Middle frontal gyrus (tissue), 1 donor: ENCODE results near the gene NOBOX.
A peak's percentile ranks its signal among the peaks of the same experiment; 100 is the strongest.
"Not testable (repeated sequence)": the region's sequence is repeated elsewhere in the genome, so short reads cannot be mapped to it uniquely, and the experiment has no call there.

Experiments used
- DNase-seq: peaks from one replicate; pipeline ENCODE4 v3.0.0-alpha.2; 2015; ENCODE audit warnings: low spot score; ENCODE audit errors: extremely low spot score

Gene NOBOX

DNA sequence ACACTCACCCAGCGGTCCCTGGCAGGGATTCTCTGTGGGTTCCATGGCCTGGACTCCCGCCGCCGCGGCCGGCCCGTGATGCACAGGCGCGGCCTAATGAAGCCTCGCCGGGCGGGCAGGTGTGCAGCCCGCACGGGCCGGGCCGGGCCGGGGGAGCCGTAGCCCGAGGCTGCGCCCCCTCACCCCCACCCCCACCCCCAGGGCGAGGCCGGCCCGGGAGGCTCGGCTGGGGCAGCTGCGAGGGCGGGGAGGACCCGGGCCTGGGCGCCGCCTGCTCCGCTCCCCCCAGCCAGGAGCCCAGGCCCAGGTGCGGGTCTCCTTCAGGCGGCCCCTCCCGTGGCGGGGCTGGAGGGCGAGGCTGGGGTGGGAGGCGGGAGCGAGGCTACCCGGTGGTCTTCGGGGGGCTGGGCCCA, at the start of gene NOBOX:
NOBOX (minus strand) TSS at position 45 of the 413 bp plus-strand sequence.
- DNase-seq: no peak

DNA sequence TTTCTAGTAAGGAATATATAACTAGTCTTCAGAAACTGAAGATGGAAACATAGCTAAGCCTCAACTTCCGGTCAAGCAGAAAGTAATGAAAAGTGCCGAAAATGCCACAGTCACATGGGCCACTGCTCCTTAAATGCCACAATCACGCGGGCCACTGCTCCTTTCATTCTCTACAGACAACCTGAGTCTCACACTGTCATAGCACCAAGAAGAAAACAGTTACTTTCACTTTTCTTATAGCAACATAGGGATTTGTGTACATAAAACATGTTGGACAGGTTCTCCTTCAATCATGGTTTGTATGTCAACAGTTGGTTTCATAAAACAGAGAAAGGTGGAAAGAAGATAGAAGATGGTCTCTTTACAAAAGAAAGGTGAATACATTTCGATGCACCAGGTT, 48.6 kb upstream of the NOBOX start:
- no peak for DNase-seq

GRCh38 chr7:144445590-144445989, 42.1 kb upstream of the NOBOX start:
- DNase-seq: no peak

- no peak for DNase-seq
Measured at GRCh38 chr7:144439717-144440205, 36.3 kb upstream of the NOBOX start.

DNA sequence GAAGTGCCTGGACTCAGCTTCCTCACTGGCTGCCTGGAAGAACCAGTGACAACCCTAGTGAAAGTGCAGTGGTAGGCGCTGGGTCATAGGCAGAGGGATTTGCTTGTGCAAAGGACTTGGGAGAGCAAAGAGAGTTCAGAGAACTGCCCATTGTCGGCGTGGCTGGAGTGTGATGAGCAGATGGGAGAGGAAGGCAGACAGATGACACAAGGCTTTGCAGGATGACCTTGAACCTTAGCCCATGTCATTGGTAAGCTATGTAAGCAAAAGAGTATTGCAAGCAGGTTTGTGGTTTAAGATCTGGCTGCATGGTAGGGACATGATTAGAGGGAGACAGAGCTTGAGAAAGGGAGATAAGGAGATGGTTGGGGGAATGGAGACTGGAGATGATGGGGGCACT, 35.3 kb upstream of the NOBOX start:
- DNase-seq: no peak

DNA sequence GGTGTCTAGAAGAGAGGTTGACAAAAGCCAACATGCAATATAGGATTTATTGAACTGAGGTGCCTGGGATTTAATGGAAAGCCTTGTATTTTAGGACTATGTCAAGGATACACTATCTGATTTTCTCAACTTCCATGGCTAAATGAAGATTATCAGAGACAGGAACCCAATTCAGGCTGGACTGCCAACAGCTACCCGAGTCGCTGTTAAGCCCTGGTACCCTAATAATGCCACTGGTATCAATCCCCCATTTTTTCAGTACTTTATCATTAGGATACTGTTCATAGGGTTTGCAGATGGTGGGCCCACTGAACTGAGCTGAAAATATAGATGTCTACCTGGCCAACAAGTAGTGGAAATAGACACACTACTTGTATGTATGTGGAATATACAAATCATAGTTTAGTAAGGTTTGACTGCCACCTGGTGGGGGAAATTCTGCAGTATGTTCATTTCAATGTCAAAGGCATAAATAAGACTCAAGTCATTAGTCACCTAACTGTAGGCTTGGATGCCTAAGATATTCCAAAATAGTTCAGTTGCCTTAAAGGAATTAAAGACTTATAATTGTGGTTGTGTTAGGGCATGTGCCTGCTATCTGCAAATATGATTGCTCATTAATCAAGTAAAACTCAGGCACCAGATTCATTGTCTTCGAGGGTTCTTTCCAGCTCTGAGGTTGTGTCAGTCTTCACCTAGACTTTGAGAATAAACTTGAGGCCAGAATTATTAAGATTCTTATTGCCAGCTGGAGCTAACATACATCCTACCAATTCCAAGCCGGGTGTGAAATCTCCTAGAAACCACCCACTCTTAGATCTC, 34.1 kb upstream of the NOBOX start:
- DNase-seq: peak; percentile 18

GRCh38 chr7:144436500-144436899, 33.0 kb upstream of the NOBOX start:
- no peak for DNase-seq

DNA sequence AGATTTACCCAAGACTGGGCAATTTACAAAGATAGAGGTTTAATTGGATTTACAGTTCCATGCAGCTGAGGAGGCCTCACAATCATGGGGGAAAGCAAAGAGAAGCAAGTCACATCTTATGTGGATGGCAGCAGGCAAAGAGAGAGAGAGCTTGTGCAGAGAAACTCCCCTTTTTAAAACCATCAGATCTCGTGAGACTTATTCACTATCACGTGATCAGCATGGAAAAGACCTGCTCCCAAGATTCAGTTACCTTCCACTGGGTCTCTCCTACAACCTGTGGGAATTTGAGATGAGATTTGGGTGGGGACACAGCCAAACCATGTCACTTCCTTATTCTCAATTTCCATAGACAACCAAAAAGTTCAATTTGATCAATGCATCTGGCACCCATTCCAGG, 24.9 kb upstream of the NOBOX start:
- no peak for DNase-seq

DNA sequence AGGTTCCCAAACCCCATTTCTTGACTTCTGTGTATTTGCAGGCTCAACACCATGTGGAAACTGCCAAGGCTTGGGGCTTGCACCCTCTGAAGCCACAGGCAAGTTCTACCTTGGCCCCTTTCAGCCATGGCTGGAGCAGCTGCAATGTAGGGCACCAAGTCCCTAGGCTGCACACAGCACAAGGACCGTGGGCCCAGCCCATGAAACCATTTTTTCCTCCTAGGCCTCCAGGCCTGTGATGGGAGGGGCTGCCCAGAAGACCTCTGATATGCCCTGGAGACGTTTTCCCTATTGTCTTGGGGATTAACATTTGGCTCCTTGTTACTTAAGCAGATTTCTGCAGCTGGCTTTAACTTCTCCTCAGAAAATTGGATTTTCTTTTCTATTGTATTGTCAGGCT, 24.0 kb upstream of the NOBOX start:
- DNase-seq: not testable (repeated sequence)

- DNase-seq: not testable (repeated sequence)
Measured at GRCh38 chr7:144418931-144419330, 15.4 kb upstream of the NOBOX start.

GRCh38 chr7:144416341-144416740, 12.8 kb upstream of the NOBOX start:
- DNase-seq: no peak

GRCh38 chr7:144415858-144416257, 12.4 kb upstream of the NOBOX start:
- DNase-seq: no peak

- no peak for DNase-seq
Measured at GRCh38 chr7:144414815-144415214, 11.3 kb upstream of the NOBOX start.

DNA sequence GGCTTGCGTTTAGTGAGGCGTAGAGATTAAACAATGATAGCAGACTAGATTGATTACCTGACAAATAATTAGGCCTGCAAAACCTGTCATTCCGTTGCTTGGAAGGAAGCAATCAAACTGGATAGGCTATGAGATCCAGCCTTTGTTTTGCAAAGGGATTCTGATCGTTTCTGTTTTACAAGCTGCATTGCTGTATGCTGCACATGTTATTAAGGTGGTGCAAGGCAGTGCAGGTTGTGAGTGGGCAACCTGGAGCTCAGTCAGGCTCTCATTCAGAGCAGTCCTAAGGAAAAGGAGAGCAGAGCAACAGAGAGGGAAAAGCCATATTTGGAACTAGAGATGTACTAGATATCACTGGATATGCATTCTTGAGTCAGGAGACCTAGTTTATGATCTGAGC, 6.9 kb upstream of the NOBOX start:
- no peak for DNase-seq

- no peak for DNase-seq
Measured at GRCh38 chr7:144408121-144408520, 4.6 kb upstream of the NOBOX start.

DNA sequence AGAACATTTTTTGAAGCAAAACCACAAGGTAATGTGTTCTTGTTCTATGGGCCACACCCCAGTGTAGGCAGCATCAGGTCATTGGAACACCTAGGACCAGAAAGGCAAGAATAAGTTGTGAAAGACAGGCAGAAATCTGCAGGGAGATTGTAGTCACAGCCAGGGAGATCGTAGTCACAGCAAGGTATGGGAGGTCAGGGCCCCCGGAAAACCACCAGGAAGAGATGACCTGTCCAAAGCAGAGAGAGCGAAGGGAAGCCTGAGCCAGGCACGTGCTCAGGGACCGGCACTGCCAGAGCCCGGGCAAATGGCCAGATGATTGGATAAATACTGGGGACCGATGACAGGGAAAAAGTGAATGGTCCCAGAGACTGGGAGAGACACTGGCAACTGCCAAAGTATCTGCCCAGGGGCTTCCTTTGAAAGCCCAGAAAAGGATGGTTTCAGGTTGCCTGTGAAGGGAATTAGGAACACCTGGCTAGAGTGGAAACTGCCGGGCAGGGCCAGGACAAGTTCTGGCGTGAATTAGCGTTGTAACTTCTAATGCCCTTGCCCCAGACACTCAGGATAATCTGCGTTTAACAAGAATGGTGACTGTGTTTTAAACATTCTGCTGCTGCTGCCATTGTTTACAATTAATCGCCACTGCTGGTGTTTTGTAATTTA, 3.9 kb upstream of the NOBOX start:
- no peak for DNase-seq

DNA sequence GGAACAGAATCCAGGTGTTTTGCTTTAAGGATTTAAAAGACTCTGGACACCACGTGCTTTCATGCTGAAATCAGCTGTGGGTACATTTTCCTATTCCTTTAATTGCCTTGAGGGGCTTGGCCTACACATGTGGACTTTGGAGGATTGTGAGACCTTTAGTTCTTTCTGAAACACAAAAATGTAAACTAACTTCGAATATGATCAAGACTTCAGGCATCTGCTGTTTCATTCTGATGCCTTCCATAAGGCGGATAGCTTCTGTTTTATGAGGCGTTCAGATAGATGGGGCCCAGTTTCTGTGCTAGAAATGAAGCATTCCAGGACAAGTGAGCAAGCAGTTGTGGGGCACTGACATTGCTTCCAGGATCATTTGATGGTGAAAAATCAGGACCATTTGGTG, 1.5 kb upstream of the NOBOX start:
- DNase-seq: no peak

DNA sequence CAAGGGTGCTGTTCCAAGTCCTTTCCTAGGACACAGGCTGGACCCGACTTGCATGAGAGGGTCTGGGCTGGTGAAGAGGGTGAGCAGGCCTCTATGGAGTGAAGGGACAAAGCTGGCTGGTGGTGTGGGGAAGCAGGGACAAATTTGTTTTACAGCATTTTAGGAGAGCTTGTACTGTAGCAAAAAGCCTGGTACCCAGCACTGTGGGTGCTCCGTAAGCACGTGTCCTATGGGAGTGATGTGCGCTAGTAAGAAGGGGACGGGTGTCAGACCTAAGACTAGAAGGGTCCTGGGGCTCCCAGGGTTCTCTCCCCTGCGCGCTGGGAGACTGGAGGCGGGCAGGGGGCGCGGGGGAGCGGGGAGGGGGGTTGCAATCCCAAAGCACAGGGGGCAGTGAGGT, 391 bp downstream of the NOBOX start:
- no peak for DNase-seq

DNA sequence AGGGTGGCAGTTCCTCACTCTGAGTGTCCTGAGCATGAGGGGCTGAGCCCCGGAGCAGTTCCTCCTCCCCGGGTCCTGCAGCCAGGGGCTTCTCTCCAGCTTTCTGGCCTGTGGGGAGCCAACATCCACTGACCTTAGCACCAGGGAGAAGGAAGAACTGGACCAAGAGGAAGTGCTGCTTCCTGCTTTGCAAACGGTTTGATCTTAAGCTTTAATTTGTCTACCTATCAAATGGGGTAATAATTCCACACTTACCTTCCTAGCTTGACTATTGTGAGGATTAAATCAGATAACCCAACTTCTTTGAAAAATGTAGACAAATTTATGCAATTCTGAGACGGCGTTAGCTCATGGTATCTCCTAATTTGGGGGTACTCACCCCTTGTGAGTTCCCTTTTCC, 2.0 kb downstream of the NOBOX start:
- DNase-seq: no peak

DNA sequence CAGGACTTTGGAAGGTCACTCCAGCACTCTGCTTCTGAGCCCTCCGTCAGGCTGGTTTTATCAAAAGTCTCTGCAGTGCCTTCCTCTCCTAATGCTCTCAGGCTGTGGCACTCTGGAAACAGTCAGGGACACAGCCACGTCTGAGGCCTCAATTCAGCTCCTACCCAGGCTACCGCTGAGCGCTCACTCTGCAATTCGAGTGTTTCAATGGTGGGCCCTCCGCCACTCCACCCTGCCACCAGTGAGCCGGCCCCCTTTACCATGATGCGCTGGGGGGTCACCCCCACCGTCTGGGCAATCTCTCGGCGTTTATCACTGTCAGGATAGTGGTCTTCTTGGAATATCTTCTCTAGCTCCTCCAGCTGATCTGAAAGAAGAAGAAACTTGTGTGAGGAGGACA, 3.5 kb downstream of the NOBOX start:
- DNase-seq: no peak

DNA sequence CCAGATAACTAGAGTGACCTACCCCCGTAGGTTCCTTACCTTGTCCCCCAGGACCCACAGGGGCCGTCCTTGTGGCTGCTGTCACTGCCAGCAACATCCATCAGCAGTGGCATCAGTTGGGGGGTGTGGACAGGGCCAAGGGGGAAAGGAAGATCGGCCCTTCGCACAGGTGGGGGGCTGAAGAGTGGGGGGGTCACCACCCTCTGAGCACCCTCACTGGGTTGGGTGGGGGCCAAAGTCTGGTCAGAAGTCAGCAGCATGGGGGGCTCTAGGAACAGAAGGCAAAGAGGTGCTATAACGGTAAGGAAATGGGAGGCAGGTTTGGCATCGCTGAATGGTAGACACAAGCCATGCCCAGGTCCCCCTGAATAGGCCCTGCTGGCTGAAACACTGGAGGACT, 4.6 kb downstream of the NOBOX start:
- DNase-seq: no peak

DNA sequence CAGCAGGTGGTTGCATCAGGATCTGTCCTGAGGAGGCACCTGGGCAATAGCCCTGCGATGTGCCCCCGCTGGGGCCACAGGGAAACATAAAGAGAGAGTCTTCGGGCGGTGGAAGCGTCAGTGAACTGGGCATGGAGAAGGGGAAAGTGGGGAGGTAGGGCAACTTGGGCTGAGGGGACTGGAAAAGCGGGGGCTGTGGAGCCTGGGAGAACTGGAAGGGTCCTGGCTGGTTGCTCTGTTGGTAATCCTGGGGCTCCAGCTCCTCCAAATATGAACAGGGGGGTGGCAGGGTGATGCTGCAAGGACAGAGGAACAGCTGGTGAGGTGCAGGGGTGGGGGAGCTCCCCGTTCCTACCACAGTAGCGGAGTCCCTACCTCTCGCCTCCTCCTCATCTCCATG, 5.2 kb downstream of the NOBOX start:
- no peak for DNase-seq

DNA sequence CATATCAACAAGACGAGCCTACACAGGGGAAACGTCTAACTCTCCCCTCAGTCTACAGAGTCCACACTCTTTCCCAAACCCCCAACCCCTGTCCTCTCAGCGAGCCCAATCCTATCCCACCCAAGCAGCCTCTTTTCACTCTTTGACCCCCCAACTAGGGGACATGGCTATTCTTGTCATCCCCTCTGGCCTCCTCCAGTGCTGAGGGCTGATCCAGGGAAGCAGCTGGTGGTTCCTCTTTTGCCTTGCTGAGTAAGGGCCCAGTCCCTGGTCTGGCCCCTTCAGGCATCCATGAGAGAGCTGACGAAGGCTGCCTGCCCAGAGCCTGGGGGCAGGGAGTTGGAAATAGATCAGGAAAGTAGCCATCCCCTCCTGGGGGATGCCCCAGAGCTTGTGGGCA, 6.4 kb downstream of the NOBOX start:
- no peak for DNase-seq
